K562 (cell line): Measurements from ENCODE around the gene CACNA1S. TPM values are rescaled to one million over a fixed set of nuclear protein-coding genes. Genes with fewer than 3 reads are reported as not detected.

ENCODE experiments used
- BRD9 ChIP-seq: fragments of 450-650 bp; IDR thresholded peaks from 2 replicates; pipeline ENCODE4 v1.6.1; 2018; ENCODE audit warnings: low read depth; ENCODE audit not compliant: partially characterized antibody
- CHD7 ChIP-seq: fragments of 200-600 bp; sonication (generic); IDR thresholded peaks from one replicate; pipeline ENCODE4 v1.6.1; 2012; ENCODE audit warnings: mild to moderate bottlenecking, low read depth, low read length, inconsistent platforms
- MYNN ChIP-seq, 2 experiments: sonication (generic); formaldehyde crosslinking in 1 of 2; IDR thresholded peaks; 2 replicates each; pipeline versions ENCODE4 v1.5.0 to v1.6.1; 2016 to 2020; ENCODE audit warnings: antibody characterized with exemption in 1 of 2, missing genetic modification reagents in 1 of 2
- ZBTB40 ChIP-seq, 2 experiments: fragments of 450-650 bp in 1 of 2; sonication (generic) in 1 of 2; formaldehyde crosslinking in 1 of 2; IDR thresholded peaks; 2 replicates each; pipeline versions ENCODE4 v1.7.1 to v1.9.0; 2016 to 2022; ENCODE audit warnings: inconsistent platforms in 1 of 2, mild to moderate bottlenecking in 1 of 2, missing genetic modification reagents in 1 of 2
- ZNF354B ChIP-seq: fragments of 250-450 bp; sonication (Bioruptor Pico); IDR thresholded peaks from 2 replicates; pipeline ENCODE4 v1.4.0; 2020
- polyA plus RNA-seq, 8 experiments: library from polyadenylated mRNA; depleted of rRNA in 4 of 8; stranded (reverse) in 5 of 8; unstranded in 3 of 8; fragments of >200 nt; fragmentation: Nextera tagmentation in 2 of 8; fragmentation: Illumina TruSeq in 1 of 8; extraction: Ambion mirVana in 2 of 8; extraction: Trizol in 1 of 8; gene quantifications; 2 replicates each; pipeline versions ENCODE4 v1.2.1 to v1.2.3, GENCODE V29; 2011 to 2014; ENCODE audit warnings: inconsistent platforms in 1 of 8, missing spikeins in 1 of 8
- total RNA-seq, 7 experiments: library from RNA; depleted of rRNA in 6 of 7; stranded (reverse); fragments of >200 nt in 6 of 7; fragmentation: Illumina TruSeq in 2 of 7; extraction: Trizol in 2 of 7; gene quantifications; 2 replicates each; pipeline versions ENCODE4 v1.2.1 to v1.2.3, GENCODE V29; 2011 to 2021; ENCODE audit warnings: low replicate concordance in 1 of 7

Gene CACNA1S
- total and polyA plus RNA-seq, 9 of the 15 experiments (the other 6 are each of a cell fraction or from before 2014, with no cell fraction given) = not detected

GRCh38 chr1:201154389-201155165, 42.4 kb upstream of the CACNA1S start, which contains the start of gene TMEM9 (continued):
- TF ChIP-seq ZBTB40 (IDR thresholded peaks at IDR 0.05) (peak; percentile 49), ZBTB40 (CRISPR knock-in tag; IDR thresholded peaks at IDR 0.05) (no peak), ZNF354B (CRISPR knock-in tag) (no peak), MYNN (IDR thresholded peaks at IDR 0.05) (peak; percentile 57), MYNN (CRISPR knock-in tag; IDR thresholded peaks at IDR 0.05) (no peak), CHD7 (no peak), BRD9 (peak; percentile 89)
